ENCODE data around the gene FOXO1. TPM values are rescaled to one million over a fixed set of nuclear protein-coding genes. Genes with fewer than 3 reads are reported as not detected.

Gene FOXO1
- total RNA-seq, 4 donors from 2014 or later = 50.7 to 67.2 (median 60.3) TPM

DNA sequence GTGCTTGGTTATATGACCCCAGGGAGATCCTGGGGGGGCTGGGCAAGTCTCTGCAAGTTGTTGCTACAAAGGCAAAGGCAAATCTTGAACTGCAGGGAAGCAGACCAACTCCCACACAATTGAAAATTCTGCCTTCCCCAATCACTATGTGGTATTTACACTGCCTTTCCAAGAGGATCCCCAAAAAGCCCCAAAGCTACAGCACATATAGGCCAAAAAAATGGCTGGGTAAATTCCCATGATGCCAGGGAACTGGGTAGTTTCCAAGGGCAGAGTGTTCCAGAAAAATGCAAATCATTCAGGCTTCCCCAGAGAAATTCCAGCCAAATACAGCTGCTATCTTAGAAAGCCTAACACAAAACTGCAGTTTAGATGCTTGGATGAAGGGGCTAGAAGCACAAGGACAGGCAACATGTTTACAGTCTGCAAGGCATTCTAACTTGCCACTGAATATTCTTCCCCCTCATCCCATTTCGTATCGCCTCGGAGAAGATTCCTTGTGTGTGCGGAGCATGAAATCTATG, 6.2 kb downstream of the FOXO1 start:
- TF ChIP-seq POLR2A (IDR thresholded peaks at IDR 0.05) (no peak), POLR2AphosphoS5 (IDR thresholded peaks at IDR 0.05) (no peak), EP300 (IDR thresholded peaks at IDR 0.05) (no peak)
- TF ChIP-seq, protein P1, sequence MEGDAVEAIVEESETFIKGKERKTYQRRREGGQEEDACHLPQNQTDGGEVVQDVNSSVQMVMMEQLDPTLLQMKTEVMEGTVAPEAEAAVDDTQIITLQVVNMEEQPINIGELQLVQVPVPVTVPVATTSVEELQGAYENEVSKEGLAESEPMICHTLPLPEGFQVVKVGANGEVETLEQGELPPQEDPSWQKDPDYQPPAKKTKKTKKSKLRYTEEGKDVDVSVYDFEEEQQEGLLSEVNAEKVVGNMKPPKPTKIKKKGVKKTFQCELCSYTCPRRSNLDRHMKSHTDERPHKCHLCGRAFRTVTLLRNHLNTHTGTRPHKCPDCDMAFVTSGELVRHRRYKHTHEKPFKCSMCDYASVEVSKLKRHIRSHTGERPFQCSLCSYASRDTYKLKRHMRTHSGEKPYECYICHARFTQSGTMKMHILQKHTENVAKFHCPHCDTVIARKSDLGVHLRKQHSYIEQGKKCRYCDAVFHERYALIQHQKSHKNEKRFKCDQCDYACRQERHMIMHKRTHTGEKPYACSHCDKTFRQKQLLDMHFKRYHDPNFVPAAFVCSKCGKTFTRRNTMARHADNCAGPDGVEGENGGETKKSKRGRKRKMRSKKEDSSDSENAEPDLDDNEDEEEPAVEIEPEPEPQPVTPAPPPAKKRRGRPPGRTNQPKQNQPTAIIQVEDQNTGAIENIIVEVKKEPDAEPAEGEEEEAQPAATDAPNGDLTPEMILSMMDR (IDR thresholded peaks at IDR 0.05) = no peak
- DNase-seq (ENCODE audit: low spot score in 2 of 2) = no peak
- Histone ChIP-seq H3K4me1 (peaks cover 63% of the 10 kb centered on the region), H3K4me3 (peak overlapping the region; percentile 4), H3K36me3 (no peaks in the 10 kb centered on the region), H3K9me3 (no peaks in the 10 kb centered on the region), H3K27me3 (no peaks in the 10 kb centered on the region), H3K27ac (no peak overlapping the region)
- 87% methylated on average over 4 of the region's 4 CpGs for WGBS

DNA sequence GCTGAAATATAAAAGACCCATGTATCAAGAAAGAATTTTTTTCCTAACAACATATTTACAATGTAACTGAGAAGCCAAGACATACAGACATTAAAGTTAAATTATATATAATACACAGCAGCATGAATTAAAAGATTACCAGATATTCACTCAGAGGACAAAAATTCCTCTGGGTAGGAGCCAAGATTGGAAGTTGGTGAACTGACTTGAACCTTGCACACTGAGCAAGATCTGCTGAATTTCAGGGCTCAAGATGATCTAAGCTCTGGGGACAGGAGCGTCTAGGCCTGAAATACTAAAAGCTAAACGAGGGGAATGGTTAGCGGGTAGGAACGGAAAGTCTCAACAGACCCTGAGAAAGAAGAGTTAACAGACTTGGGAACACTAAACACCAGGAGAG, 8.5 kb downstream of the FOXO1 start:
- H3K27ac ChIP-seq = no peak overlapping the region
- no peaks in the 10 kb centered on the region for H3K36me3 ChIP-seq
- no peaks in the 10 kb centered on the region for H3K9me3 ChIP-seq
- WGBS = 88% methylated on average over 4 of the region's 4 CpGs
- DNase-seq (ENCODE audit: low spot score in 2 of 2) = no peak
- H3K4me3 ChIP-seq = no peak overlapping the region
- peaks cover 63% of the 10 kb centered on the region for H3K4me1 ChIP-seq
- no peaks in the 10 kb centered on the region for H3K27me3 ChIP-seq
- TF ChIP-seq, protein P1 (IDR thresholded peaks at IDR 0.05) = no peak
- TF ChIP-seq POLR2A (IDR thresholded peaks at IDR 0.05) (no peak), EP300 (IDR thresholded peaks at IDR 0.05) (no peak), POLR2AphosphoS5 (IDR thresholded peaks at IDR 0.05) (no peak)

DNA sequence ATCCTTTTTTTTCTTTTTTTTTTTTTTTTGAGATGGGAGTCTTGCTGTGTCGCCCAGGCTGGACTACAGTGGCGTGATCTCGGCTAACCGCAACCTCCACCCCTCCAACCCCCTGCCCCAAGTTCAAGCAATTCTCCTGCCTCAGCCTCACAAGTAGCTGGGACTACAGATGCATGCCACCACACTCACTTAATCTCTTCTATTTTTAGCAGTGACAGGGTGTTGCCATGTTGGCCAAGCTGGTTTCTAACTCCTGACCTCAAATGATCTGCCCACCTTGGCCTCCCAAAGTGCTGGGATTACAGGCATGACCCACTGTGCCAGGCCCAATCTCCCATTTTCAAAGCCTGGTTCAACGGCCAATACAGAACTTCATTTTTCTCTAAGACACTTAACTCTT, 9.1 kb downstream of the FOXO1 start:
- WGBS = 92% methylated on average over 5 of the region's 5 CpGs
- TF ChIP-seq, protein P1 (IDR thresholded peaks at IDR 0.05) = no peak
- TF ChIP-seq POLR2A (IDR thresholded peaks at IDR 0.05) = no peak
- no peak for TF ChIP-seq EP300 (IDR thresholded peaks at IDR 0.05)
- no peak for TF ChIP-seq POLR2AphosphoS5 (IDR thresholded peaks at IDR 0.05)
- Histone ChIP-seq H3K27me3 (no peaks in the 10 kb centered on the region), H3K9me3 (no peaks in the 10 kb centered on the region), H3K4me3 (no peak overlapping the region), H3K36me3 (no peaks in the 10 kb centered on the region), H3K4me1 (peaks cover 57% of the 10 kb centered on the region), H3K27ac (no peak overlapping the region)
- DNase-seq (ENCODE audit: low spot score in 2 of 2) = no peak

DNA sequence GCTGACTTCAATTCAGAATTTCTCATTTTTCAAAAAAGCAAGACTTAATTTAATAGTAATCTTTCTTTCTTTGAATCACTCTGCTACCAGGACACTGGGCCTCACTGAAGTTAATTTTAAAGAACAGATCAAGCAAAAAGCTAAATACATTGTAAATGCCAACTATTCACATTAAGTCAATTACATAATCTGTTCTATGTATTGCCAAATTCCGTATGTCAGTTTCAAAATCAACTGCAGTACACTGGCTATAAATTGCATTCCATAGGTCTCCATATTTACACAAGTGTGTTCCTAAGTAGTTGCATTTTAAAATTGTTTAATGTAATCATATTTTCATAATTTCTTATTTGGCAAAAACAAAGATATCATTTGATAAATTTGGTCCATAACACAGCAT, 10.1 kb downstream of the FOXO1 start:
- Histone ChIP-seq H3K9me3 (no peaks in the 10 kb centered on the region), H3K27me3 (no peaks in the 10 kb centered on the region), H3K36me3 (no peaks in the 10 kb centered on the region), H3K4me1 (peaks cover 52% of the 10 kb centered on the region), H3K27ac (no peak overlapping the region), H3K4me3 (no peak overlapping the region)
- 47% methylated on average over 1 of the region's 1 CpG for WGBS
- TF ChIP-seq, protein P1 (IDR thresholded peaks at IDR 0.05) = no peak
- TF ChIP-seq EP300 (IDR thresholded peaks at IDR 0.05) (no peak), POLR2A (IDR thresholded peaks at IDR 0.05) (no peak), POLR2AphosphoS5 (IDR thresholded peaks at IDR 0.05) (no peak)
- DNase-seq (ENCODE audit: low spot score in 2 of 2) = no peak

DNA sequence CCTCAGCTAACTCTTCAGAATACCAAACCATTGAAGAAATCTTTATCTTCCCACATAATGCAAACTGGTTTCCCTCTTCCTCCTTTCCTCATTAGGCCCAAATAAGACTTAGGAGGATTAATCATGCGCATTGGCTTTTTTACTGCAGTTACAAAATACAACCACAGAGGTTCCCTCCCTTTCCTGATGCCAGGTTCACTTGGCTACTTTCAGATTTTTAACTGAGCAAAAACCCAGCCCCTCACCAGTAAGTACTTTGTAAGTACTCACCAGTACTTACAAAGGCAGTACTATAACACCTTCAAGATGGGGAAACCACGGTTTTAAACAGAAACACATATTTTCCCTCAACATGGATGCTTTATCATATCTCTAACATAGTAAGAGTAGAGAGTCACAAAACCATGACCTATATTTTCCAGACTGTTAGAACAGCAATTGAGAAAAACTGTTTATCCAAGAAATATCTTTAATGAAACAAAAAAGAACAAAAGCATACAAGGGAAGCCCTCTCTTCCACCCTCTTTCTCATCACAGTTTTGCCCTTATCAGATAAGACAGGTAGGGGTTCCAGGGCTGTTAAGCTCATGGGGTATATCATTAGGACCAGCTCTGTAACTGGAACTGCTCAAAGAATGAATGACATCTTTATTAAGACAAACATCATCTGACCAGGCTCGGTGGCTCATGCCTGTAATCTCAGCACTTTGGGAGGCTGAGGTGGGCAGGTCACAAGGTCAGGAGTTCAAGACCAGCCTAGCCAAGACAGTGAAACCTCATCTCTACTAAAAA, 12.7 kb downstream of the FOXO1 start:
- no peaks in the 10 kb centered on the region for H3K9me3 ChIP-seq
- peaks cover 52% of the 10 kb centered on the region for H3K4me1 ChIP-seq
- no peak for DNase-seq (ENCODE audit: low spot score in 2 of 2)
- WGBS = 49% methylated on average over 3 of the region's 3 CpGs
- TF ChIP-seq POLR2A (IDR thresholded peaks at IDR 0.05) (no peak), EP300 (IDR thresholded peaks at IDR 0.05) (no peak)
- H3K36me3 ChIP-seq = no peaks in the 10 kb centered on the region
- no peak overlapping the region for H3K27ac ChIP-seq
- H3K4me3 ChIP-seq = no peak overlapping the region
- no peaks in the 10 kb centered on the region for H3K27me3 ChIP-seq

Data from suprapubic skin (tissue), 4 donors.